ENCODE measurements around the gene PANX1. TPM values are rescaled to one million over a fixed set of nuclear protein-coding genes. Genes with fewer than 3 reads are reported as not detected.

Gene PANX1
- total and polyA plus RNA-seq, 10 of the 15 experiments (the other 5 are each of a cell fraction or from before 2014, with no cell fraction given): 3.3 to 18.7 (median 14.4) TPM

GRCh38 chr11:94132152-94132558 is 3.5 kb downstream of the PANX1 start (continued):
- TF ChIP-seq NR2F1 (conservative IDR thresholded peaks at IDR 0.05) (no peak), SMAD5 (IDR thresholded peaks at IDR 0.05; ENCODE audit: low read depth) (no peak), RELB (IDR thresholded peaks at IDR 0.05; ENCODE audit: low read depth) (no peak), CBX3 (IDR thresholded peaks at IDR 0.05; ENCODE audit: borderline replicate concordance, low read depth) (no peak), MEF2A (IDR thresholded peaks at IDR 0.05; ENCODE audit: insufficient read depth, low read depth, low read length) (no peak), ZNF274 (IDR thresholded peaks at IDR 0.05; ENCODE audit: insufficient read depth, insufficient read length) (no peak), CBX5 (IDR thresholded peaks at IDR 0.05; ENCODE audit: low read depth) (no peak), GABPA (IDR thresholded peaks at IDR 0.05; ENCODE audit: low read depth) (no peak), NFIC (IDR thresholded peaks at IDR 0.05; ENCODE audit: low read depth, low read length) (no peak), SMAD1 (IDR thresholded peaks at IDR 0.05; ENCODE audit: low read depth, partially characterized antibody) (no peak)

- intact Hi-C loops (cut with micrococcal nuclease; ENCODE audit: unreplicated experiment): no loop called here
These were observed 4.3 kb downstream of the PANX1 start for GRCh38 chr11:94132823-94133408.

More at GRCh38 chr11:94132823-94133408, 4.3 kb downstream of the PANX1 start:
- RAD21 ChIA-PET (ENCODE audit: unreplicated experiment): no interaction called here
- Histone ChIP-seq H4K20me1 (ENCODE audit: control insufficient read depth, insufficient read depth) (no peaks in the 10 kb centered on the region), H3K4me2 (ENCODE audit: control insufficient read depth, insufficient read depth) (peak overlapping the region; percentile 47; the same call in 1 of the 2 replicates), H3K9ac (ENCODE audit: control insufficient read depth, insufficient read depth, low read length) (no peak overlapping the region), H3K4me1 (ENCODE audit: control insufficient read depth, insufficient read depth, low read length) (peaks cover 11% of the 10 kb centered on the region), H3K4me3 (peak overlapping the region; percentile 19; the same call in 1 of the 2 replicates), H3K9me3 (replicated peaks; ENCODE audit: control insufficient read depth, insufficient read depth, low read length) (no peaks in the 10 kb centered on the region; the same call in 2 of the 3 replicates), H2AFZ (ENCODE audit: control insufficient read depth, low read depth, low read length) (no peak overlapping the region), H3K36me3 (ENCODE audit: control insufficient read depth in 2 of 2, insufficient read depth in 2 of 2, low read length in 1 of 2) (no peaks in the 10 kb centered on the region), H3K79me2 (ENCODE audit: control insufficient read depth, insufficient read depth, low read length) (peaks cover 77% of the 10 kb centered on the region), H3K27me3 (replicated peaks in 1 of 2; ENCODE audit: control insufficient read depth in 2 of 2, insufficient read depth in 2 of 2, low read length in 1 of 2) (no peaks in the 10 kb centered on the region), H3K27ac (ENCODE audit: control insufficient read depth, insufficient read depth) (no peak overlapping the region; the same call in 1 of the 2 replicates)
- DNase-seq (ENCODE audit: low read depth, low spot score): no peak
- no peak for ATAC-seq
- no peak for FAIRE-seq
- in situ Hi-C loops (cut with MboI): no loop called here
- TF ChIP-seq NR2C2 (IDR thresholded peaks at IDR 0.05; ENCODE audit: borderline replicate concordance, control insufficient read depth, insufficient read length, low read depth): no peak
- POLR2A ChIA-PET: no interaction called here
- CTCF ChIA-PET: no interaction called here
- BruUV-seq (replicated peaks): no TSS peak
- WGBS (ENCODE audit: insufficient coverage, insufficient replicate concordance, low lambda C conversion rate, missing lambda C conversion rate): 99% methylated on average over 4 of the region's 4 CpGs
- SMC1A ChIA-PET (ENCODE audit: uncharacterized antibody, unreplicated experiment): no interaction called here
